Activated T-helper 9 cell treated with anti-CD3 and anti-CD28 coated beads, Interleukin-2, amount 50 U/mL, for 16 hours (primary cell): Measurements from ENCODE around the gene RPS19.

ENCODE experiments used
- DNase-seq: peaks from one replicate; pipeline ENCODE4 v3.0.0-alpha.2; 2020; ENCODE audit warnings: low read depth

Gene RPS19

GRCh38 chr19:41915021-41915775, 55.1 kb downstream of the RPS19 start:
- DNase-seq: no peak

- DNase-seq: no peak
Measured at GRCh38 chr19:41915776-41916414, 55.8 kb downstream of the RPS19 start.

GRCh38 chr19:41917676-41918075, 57.6 kb downstream of the RPS19 start:
- no peak for DNase-seq

GRCh38 chr19:41918095-41918494, 58.0 kb downstream of the RPS19 start:
- no peak for DNase-seq

- no peak for DNase-seq
Measured at GRCh38 chr19:41918653-41919244, 58.7 kb downstream of the RPS19 start.

GRCh38 chr19:41919948-41920712, 60.1 kb downstream of the RPS19 start:
- DNase-seq: no peak

- no peak for DNase-seq
Measured at GRCh38 chr19:41920882-41921576, 61.0 kb downstream of the RPS19 start.

- DNase-seq: no peak
Measured at GRCh38 chr19:41921577-41922576, 61.8 kb downstream of the RPS19 start.
